Measurements from ENCODE around the gene SCUBE2. TPM values are rescaled to one million over a fixed set of nuclear protein-coding genes. Genes with fewer than 3 reads are reported as not detected.

SCUBE2 gene
- total RNA-seq, 1 donor from 2014 or later, result 7.1 TPM

DNA sequence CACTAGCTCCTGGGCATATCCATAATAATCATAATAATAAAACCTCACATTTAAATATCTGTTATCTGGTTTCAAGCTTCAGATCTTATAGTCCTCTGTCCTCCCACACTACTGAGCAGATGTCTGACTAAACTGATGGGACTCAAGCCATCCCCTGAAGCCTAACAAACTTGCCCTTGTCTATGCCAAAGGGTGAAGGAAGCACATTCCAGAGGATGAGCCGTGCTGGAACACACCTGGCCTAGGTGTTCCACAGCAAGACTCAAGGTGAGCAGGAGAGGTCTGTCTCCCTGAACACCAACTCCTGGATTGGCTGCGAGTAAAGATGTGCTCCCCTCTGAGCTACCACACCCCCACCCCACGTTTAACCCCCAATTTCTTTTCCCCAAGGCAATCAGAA lies 14.7 kb downstream of the SCUBE2 start:
- TF ChIP-seq, protein P1, sequence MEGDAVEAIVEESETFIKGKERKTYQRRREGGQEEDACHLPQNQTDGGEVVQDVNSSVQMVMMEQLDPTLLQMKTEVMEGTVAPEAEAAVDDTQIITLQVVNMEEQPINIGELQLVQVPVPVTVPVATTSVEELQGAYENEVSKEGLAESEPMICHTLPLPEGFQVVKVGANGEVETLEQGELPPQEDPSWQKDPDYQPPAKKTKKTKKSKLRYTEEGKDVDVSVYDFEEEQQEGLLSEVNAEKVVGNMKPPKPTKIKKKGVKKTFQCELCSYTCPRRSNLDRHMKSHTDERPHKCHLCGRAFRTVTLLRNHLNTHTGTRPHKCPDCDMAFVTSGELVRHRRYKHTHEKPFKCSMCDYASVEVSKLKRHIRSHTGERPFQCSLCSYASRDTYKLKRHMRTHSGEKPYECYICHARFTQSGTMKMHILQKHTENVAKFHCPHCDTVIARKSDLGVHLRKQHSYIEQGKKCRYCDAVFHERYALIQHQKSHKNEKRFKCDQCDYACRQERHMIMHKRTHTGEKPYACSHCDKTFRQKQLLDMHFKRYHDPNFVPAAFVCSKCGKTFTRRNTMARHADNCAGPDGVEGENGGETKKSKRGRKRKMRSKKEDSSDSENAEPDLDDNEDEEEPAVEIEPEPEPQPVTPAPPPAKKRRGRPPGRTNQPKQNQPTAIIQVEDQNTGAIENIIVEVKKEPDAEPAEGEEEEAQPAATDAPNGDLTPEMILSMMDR (IDR thresholded peaks at IDR 0.05), result no peak
- intact Hi-C loops (cut with DNase I), result no loop called here
- H3K4me3 ChIP-seq, result no peak overlapping the region
- ATAC-seq, result no peak
- H3K36me3 ChIP-seq, result no peaks in the 10 kb centered on the region
- DNase-seq, result no peak
- no peaks in the 10 kb centered on the region for H3K9me3 ChIP-seq
- H3K27me3 ChIP-seq (ENCODE audit: low read depth), result no peaks in the 10 kb centered on the region
- H3K27ac ChIP-seq, result no peak overlapping the region
- no peaks in the 10 kb centered on the region for H3K4me1 ChIP-seq

DNA sequence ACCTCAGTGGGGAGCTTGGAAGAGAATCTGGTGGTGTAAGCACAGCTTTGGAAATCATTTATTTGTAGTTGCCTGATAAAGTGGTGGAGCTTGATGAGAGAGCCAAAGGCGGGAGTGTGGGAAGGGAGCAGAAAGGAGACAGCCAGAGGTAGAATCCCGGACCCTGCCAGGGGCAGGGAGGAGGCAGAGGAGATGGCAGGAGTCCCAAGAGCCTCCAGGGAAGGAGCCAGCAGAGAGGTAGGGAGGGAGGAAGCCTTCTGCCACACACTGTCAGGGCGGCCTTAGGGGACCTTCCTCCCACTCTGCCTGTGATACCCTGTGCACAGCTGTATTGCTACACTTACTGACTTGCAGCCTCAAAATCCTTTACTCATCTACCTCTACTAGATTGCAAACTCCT lies 15.4 kb downstream of the SCUBE2 start:
- Histone ChIP-seq H3K27me3 (ENCODE audit: low read depth) (no peaks in the 10 kb centered on the region), H3K4me1 (no peaks in the 10 kb centered on the region), H3K4me3 (no peak overlapping the region), H3K27ac (no peak overlapping the region), H3K9me3 (no peaks in the 10 kb centered on the region), H3K36me3 (no peaks in the 10 kb centered on the region)
- TF ChIP-seq, protein P1 (IDR thresholded peaks at IDR 0.05), result no peak
- no peak for DNase-seq
- peak in 1 of 2 donors; percentile 34 for ATAC-seq
- intact Hi-C loops (cut with DNase I), result no loop called here

DNA sequence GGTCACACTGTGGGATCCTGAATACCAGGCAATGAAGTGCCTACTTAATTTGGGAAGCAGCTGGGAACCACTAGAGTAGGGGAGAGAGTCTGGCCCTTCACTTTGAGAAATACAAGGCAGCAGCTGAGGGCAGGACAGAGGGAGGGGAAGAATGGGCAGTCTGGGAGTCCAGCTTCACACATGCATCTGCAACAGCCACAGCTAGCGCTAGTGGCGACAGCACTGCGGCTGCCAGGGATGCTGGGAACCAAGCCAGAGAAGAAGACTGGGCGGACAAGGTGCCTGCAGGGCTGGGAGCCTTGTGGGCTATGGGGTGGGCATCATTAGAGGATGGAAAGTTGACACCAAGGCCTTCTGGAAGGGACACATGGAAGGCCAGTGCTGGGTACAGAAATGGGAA lies 15.8 kb downstream of the SCUBE2 start:
- TF ChIP-seq, protein P1 (IDR thresholded peaks at IDR 0.05), result no peak
- Histone ChIP-seq H3K4me1 (no peaks in the 10 kb centered on the region), H3K4me3 (no peak overlapping the region), H3K36me3 (no peaks in the 10 kb centered on the region), H3K27me3 (ENCODE audit: low read depth) (no peaks in the 10 kb centered on the region), H3K27ac (no peak overlapping the region), H3K9me3 (no peaks in the 10 kb centered on the region)
- ATAC-seq, result no peak
- no peak for DNase-seq
- intact Hi-C loops (cut with DNase I), result no loop called here

DNA sequence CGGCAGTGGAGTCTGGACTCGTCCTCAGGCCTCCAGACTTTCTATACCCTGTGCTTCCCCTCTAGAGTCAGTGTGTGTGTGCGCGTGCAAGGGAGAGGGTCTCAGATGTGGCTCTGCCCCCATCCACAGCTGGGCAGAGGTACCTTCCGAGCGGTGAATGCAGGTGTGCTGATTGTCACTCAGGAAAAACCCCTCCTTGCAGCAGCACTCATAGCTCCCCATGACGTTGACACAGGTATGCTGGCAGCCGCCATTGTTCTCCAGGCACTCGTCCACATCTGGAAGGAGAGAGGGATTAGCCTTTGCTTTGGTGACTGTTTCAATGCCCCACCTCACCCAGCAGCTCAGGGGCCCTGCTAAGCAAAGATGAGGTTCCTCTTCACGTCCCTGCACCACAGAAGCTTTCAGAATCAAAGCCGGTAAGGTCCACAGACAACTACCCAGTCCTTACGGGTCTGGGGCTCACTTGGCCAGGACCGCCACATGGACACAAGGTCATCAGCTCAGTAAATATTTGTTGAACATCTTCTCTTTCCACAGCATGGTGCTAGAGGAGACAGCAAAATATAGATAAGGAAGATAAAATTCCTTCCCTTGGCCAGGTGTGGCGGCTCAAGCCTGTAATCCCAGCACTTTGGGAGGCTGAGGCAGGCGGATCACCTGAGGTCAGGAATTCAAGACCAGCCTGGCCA lies 16.9 kb downstream of the SCUBE2 start:
- Histone ChIP-seq H3K27me3 (ENCODE audit: low read depth) (no peaks in the 10 kb centered on the region), H3K4me1 (no peaks in the 10 kb centered on the region), H3K9me3 (no peaks in the 10 kb centered on the region), H3K36me3 (no peaks in the 10 kb centered on the region), H3K27ac (no peak overlapping the region), H3K4me3 (no peak overlapping the region)
- intact Hi-C loops (cut with DNase I), result no loop called here
- TF ChIP-seq, protein P1 (IDR thresholded peaks at IDR 0.05), result no peak
- no peak for DNase-seq
- ATAC-seq, result no peak

DNA sequence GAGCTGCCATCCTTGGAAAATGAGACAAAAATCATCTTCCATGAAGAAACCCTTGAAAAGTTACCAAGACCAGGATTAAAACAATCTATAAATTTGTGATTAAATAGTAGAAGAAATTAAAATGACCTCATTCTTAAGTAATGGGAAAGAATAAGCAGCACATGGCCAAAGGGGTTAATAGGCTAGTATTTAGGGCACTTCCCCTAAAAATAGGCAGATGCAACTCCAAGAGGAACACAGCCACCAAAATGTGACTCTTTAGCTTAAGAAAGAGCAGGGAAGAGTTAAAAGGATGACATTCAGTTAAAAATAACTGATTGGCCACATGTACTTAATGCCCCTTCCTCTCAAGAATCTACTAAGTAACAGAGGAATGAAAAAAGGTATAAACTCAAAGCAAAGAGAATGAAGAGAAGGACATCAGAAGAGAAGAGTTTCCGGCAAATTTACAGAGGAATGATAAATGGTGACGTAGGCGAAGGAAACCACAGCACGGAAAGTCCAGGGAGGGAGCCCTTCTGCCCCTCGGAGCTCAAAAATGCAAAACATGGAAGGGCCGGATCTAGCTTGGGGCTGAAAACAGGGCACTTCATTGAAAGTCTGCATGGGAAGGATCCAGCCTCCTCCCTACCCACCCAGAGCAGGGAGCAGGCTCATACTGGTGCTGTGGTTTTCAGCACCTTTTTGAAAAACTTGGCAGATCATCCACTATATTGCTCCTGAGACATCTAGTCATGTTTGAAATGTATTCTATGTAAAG lies 17.8 kb downstream of the SCUBE2 start:
- H3K36me3 ChIP-seq, result no peaks in the 10 kb centered on the region
- TF ChIP-seq, protein P1 (IDR thresholded peaks at IDR 0.05), result no peak
- ATAC-seq (no peak), DNase-seq (no peak)
- no peak overlapping the region for H3K4me3 ChIP-seq
- no peaks in the 10 kb centered on the region for H3K9me3 ChIP-seq
- intact Hi-C loops (cut with DNase I), result no loop called here
- H3K27me3 ChIP-seq (ENCODE audit: low read depth), result no peaks in the 10 kb centered on the region
- no peaks in the 10 kb centered on the region for H3K4me1 ChIP-seq
- no peak overlapping the region for H3K27ac ChIP-seq

All from lower lobe of right lung (tissue), 2 donors.